ENCODE results near the gene GALNT12. TPM values are rescaled to one million over a fixed set of nuclear protein-coding genes. Genes with fewer than 3 reads are reported as not detected.

GALNT12 gene
- total and polyA plus RNA-seq, 2 experiments from 2014 or later = 14.6 to 23.6 TPM

DNA sequence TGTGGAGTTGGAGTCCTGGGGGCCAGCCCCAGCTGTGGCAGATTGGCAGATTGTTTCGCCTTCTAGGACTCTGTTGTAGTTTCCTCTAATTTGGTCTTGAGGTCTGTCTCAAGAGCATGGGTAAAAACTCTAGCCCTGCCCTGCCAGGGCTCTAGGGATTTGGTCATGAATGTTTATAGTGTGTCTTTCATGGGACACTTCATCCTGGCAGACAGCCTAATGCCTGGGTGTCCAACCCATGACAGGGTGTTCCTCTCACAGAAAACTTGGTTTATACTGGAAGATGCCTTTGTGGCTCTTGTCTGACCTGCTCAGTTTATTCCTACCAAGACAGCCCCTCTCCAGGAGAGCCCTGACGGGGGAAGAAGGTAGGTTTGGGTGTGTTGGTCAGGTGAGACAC, 45.5 kb downstream of the GALNT12 start (continued):
- TF ChIP-seq STAT1 (IDR thresholded peaks at IDR 0.05; ENCODE audit: unreplicated experiment) (no peak), JUNB (IDR thresholded peaks at IDR 0.05; ENCODE audit: unreplicated experiment) (no peak)
- TF ChIP-seq, protein P1, sequence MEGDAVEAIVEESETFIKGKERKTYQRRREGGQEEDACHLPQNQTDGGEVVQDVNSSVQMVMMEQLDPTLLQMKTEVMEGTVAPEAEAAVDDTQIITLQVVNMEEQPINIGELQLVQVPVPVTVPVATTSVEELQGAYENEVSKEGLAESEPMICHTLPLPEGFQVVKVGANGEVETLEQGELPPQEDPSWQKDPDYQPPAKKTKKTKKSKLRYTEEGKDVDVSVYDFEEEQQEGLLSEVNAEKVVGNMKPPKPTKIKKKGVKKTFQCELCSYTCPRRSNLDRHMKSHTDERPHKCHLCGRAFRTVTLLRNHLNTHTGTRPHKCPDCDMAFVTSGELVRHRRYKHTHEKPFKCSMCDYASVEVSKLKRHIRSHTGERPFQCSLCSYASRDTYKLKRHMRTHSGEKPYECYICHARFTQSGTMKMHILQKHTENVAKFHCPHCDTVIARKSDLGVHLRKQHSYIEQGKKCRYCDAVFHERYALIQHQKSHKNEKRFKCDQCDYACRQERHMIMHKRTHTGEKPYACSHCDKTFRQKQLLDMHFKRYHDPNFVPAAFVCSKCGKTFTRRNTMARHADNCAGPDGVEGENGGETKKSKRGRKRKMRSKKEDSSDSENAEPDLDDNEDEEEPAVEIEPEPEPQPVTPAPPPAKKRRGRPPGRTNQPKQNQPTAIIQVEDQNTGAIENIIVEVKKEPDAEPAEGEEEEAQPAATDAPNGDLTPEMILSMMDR (conservative IDR thresholded peaks at IDR 0.05; ENCODE audit: low read depth in 2 of 2) = no peak

DNA sequence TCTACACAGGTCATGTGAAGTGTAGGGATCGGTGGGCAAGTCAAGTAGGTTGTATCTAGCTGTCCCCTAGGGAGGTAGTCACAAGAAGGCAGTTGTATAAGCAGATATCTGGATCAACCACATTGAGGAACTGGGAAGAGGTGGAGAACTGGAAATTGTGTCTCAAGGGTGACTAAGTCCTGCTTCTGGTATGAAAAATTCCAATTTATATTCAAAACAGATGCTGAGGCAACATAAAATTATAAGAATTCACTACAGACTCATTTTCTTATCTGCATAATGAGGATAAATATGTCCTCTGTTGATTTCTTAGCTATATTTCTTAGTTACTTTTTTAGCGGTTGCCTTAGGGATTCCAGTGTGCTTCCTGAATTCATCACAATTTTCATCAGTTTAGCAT, 46.8 kb downstream of the GALNT12 start:
- TF ChIP-seq NANOG (IDR thresholded peaks at IDR 0.05; ENCODE audit: borderline replicate concordance) (no peak), REST (IDR thresholded peaks at IDR 0.05; ENCODE audit: unreplicated experiment) (no peak), ZNF462 (CRISPR knock-in tag; IDR thresholded peaks at IDR 0.05) (no peak), EZH2phosphoT487 (IDR thresholded peaks at IDR 0.05; ENCODE audit: unreplicated experiment) (no peak), EZH2 (IDR thresholded peaks at IDR 0.05; ENCODE audit: low read depth, unreplicated experiment) (no peak), ZNF331 (CRISPR knock-in tag; IDR thresholded peaks at IDR 0.05; ENCODE audit: low read depth) (no peak)
- TF ChIP-seq, protein P2, sequence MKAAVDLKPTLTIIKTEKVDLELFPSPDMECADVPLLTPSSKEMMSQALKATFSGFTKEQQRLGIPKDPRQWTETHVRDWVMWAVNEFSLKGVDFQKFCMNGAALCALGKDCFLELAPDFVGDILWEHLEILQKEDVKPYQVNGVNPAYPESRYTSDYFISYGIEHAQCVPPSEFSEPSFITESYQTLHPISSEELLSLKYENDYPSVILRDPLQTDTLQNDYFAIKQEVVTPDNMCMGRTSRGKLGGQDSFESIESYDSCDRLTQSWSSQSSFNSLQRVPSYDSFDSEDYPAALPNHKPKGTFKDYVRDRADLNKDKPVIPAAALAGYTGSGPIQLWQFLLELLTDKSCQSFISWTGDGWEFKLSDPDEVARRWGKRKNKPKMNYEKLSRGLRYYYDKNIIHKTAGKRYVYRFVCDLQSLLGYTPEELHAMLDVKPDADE (IDR thresholded peaks at IDR 0.05) = no peak
- Histone ChIP-seq H3K4me3 (no peak overlapping the region), H3K9me2 (ENCODE audit: insufficient read depth) (no peaks in the 10 kb centered on the region), H4K20me1 (replicated peaks; ENCODE audit: insufficient read depth) (no peaks in the 10 kb centered on the region), H3K4me1 (ENCODE audit: insufficient read depth) (0 out of 2 replicates have a peak, but pooled peaks cover 3% of the 10 kb centered on the region), H3K27ac (ENCODE audit: low read depth) (no peak overlapping the region), H3K27me3 (ENCODE audit: insufficient read depth) (no peaks in the 10 kb centered on the region), H3K36me3 (ENCODE audit: insufficient read depth) (no peaks in the 10 kb centered on the region), H3K4me2 (no peak overlapping the region), H3F3A (replicated peaks; ENCODE audit: low read depth) (no peaks in the 10 kb centered on the region), H2AFZ (no peak overlapping the region), H3K79me2 (replicated peaks; ENCODE audit: insufficient read depth) (no peaks in the 10 kb centered on the region)
- Mint-ChIP-seq H3K4me3 (no peak overlapping the region), H3K36me3 (ENCODE audit: low read depth) (no peaks in the 10 kb centered on the region), H3K4me1 (peaks cover 9% of the 10 kb centered on the region), H3K27me3 (ENCODE audit: insufficient read depth, low read depth, poor library complexity) (peaks cover 1% of the 10 kb centered on the region), H3K27ac (no peak overlapping the region), H3K9me3 (no peaks in the 10 kb centered on the region; the same call in 2 of the 3 replicates)
- ATAC-seq (no peak), DNase-seq (ENCODE audit: low spot score) (no peak)
